HG02852 (cell line): ENCODE measurements around the gene GPRIN1.
"Not testable (repeated sequence)": the region's sequence is repeated elsewhere in the genome, so short reads cannot be mapped to it uniquely, and the experiment has no call there.

Experiments used
- ATAC-seq: cut with Tn5 transposase; IDR thresholded peaks from one replicate; pipeline ENCODE4 v1.9.1; 2021; ENCODE audit warnings: mild to moderate bottlenecking, moderate library complexity; ENCODE audit not compliant: unreplicated experiment

Gene GPRIN1

DNA sequence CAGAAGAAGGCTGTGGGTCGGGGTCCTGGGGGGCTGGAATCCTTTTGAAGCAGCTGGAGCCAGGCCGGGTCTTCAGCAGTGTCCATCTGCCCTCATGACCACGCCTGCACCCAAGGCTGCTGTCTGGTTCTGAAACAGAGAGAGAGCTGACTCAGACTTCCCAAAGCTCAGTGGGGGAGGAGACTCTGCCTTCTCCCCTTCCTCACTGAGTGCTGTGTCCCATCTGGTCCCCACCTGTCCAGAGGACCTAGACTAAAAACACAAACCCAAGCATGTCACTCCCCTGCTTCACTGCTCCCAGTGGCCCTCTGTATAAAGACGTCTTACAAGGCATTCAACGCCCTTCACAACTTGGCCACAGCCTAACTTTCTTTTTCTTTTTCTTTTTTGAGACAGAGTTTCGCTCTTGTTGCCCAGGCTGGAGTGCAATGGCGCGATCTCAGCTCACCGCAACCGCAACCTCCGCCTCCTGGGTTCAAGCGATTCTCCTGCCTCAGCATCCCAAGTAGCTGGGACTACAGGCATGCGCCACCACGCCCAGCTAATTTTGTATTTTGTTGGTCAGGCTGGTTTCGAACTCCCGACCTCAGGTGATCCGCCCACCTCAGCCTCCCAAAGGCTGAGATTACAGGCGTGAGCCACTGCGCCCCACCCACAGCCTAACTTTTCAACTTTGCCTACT is 10.1 kb downstream of the GPRIN1 start:
- not testable (repeated sequence) for ATAC-seq

DNA sequence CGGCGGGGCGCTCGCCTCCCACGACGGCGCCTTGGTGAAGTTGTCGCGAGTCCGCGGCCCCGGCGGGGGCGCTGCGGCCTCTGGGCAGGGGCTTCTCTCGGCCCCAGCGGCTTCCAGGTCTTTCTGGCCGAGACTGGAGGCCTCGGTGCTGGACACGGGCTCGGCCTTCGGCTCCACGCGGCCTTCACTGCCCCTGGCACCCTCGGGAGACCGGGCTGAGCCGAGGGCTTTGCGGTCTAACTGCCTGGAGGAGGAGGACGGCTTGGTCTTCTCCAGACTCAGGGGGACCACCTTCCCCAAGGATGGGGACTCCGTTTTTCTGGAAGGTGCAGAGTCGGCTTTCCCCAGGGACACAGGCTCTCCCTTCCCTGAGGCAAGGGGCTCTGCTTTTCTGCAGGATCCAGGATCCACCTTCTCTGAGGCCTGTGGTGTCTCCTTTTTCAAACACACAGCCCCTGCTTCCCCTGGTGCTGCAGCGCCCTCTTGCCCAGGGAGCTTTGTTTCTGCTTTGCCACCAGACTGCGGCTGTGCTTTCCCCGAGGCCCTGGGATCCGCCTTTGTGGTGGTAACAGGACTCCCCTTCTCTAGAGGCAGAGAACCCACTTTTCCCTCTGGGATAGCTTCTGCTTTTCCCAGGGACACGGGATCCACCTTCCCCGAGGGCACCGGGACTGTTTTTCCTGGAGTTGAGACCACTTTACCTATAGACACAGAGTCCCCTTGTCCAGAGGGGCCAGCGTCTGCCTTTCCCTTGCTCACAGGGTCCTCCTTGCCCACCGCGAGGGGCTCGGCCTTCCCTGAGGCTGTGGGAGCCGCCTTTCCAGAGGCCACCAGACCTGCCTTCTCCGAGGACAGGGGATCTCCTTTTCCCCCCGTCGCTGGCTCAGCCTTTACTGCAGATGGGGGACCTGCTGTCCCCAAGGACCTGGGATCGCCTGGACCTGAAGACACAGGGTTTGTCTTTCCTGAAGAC is 12.3 kb downstream of the GPRIN1 start:
- no peak for ATAC-seq

DNA sequence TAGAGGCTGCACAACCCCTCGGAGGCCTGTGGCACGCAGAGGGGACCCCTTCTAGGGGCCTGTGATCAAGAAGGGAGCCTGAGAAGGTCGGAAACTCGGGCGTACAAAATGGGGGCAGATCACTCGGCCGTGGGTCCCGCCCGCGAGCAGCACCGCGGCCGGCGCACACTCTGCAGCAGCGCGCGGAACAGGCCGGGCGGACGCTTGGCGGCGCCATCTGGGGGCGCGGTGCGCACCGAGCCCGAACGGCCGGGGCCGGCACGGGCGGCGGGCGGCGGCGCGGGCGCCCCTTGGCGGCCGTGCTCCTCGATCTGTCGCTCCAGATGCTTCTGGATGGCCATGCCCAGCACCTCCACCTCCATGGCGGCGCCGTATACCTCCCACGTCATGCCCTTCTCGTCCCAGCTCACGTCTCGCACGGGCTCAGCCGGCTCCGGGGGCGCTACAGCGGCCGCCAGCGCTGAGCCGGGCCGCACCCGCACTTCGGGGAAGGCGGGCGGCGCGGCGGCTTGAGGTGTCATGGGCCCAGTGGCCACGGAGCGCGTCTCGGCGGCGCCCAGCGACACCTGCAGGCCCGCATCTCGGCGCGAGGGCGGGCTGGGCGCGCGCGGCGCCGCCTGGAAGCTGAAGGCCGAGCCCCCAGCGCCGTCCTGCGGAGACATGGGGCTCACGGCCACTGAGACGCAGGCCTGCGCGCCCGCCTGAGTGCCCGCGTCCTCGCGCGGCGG is 13.1 kb downstream of the GPRIN1 start:
- peak; percentile 55 for ATAC-seq

DNA sequence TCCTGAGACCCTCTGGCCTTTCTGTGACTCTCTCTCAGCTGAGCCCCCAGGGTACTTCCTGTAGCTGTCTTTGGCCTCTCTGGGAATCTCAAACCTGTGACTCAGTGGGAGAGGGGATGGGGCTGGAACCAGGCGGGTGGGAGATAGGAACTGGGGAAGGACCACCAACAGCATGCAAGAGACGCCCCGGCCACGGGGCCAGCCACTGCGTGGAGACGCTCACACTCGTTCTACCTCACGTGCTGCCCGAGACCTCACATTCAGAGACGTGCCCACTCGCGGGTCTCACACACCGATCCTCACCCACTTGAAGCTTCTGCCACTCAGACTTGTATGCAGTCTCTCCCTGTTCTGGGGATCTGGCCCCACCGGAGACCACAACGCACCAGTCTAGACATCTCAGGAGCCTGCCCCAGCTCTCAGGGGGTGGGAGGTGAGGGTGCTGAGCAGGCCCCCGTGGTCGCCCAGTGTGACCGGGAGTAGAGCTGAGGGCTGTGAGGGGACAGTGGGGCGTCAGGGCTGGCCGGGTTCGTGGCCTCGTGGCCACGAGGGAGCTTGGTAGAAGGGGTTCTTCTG is 13.8 kb downstream of the GPRIN1 start:
- no peak for ATAC-seq

DNA sequence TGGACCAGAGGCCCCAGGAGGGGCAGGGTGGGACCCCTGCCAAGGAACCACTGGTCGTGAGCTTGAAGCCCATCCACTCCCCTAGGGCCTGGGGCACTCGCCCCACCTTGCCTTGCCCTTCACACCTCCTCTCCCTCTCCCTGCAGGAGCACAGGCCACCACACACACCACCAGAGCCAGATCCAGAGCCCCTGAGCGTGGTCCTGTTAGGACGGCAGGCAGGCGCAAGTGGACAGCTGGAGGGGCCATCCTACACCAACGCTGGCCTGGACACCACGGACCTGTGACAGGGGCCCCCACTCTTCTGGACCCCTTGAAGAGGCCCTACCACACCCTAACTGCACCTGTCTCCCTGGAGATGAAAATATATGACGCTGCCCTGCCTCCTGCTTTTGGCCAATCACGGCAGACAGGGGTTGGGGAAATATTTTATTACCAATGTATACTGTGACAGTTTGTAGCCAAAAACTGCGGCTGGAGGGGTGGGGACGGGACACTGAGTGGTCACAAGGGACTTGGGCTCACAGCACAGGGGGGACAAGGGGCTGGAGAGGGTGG is 14.5 kb downstream of the GPRIN1 start:
- no peak for ATAC-seq

DNA sequence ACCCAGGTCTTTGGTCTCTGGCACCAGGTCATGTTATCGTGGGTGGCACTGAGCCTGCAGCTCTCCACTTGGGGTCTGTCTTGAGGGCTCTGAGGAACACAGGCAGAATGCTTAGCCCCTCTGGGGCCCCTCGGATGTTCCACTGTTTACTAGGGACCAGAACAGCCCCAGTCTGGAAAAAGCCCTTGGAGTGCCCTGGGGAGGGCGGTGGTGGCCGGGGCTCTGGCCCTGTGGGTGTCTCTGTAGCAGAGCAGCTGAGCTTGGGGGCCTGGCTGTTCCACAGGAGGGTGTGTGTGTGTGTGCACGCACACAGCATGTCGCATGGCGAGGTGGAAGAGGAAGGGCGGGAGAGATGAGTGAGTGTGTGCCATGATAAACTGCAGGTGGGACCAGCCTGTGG is 15.4 kb downstream of the GPRIN1 start:
- no peak for ATAC-seq

DNA sequence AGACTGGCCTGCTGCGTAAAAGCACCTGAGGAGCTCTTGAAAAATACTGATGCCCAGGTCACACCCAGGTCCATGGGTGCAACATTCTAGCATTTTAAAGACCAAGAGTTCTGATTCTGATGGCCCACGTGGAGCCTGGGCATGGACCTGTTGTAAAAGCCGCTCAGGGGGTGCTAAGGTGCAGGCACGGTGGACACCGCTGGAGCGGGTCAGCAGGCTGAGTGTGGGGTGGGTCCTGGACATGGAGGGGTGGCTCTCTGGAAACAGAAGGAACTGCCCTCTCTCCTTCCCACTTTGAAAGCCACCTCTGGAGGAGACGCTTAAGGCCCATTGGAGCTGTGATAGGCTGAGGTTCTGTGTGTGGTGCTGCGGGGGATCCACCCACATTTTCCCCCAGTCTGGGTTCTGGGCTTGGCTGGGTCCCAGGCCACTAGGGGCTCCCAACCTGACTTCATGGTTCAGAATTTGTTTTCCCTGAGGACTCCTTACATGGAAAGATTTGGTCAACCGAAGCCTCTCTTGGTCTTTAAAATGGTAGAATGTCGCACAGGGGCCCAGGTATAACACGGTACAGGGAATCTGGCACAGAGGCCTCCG is 16.6 kb downstream of the GPRIN1 start:
- no peak for ATAC-seq

DNA sequence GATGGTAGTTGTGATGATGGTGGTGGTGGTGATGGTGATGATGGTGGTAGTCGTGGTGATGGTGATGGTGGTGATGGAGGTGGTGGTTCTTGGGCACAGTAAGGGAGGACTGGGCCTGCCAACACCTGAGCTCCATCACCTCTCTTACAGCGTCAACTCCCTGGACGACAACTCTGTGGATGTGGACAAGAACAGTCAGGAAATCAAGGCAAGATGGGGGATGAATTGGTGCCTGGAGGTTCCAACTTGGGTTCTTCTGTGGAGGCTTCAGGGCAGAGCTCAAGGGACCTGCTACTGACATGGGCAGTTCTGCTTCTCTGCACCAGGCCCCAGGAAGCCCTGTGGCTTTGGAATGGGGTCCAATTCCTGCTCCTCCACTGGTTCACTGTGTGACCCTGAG is 17.4 kb downstream of the GPRIN1 start:
- no peak for ATAC-seq

DNA sequence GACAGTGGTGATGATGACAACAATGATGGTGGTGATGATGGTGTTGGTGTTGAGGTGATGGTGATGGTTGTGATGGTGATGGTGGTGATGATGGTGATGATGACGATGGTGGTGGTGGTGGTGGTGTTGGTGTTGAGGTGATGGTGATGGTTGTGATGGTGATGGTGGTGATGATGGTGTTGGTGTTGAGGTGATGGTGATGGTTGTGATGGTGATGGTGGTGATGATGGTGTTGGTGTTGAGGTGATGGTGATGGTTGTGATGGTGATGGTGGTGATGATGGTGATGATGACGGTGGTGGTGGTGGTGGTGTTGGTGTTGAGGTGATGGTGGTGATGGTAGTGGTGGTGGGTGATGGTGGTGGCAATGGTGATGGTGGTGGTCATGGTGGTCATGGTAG is 18.3 kb downstream of the GPRIN1 start:
- not testable (repeated sequence) for ATAC-seq

DNA sequence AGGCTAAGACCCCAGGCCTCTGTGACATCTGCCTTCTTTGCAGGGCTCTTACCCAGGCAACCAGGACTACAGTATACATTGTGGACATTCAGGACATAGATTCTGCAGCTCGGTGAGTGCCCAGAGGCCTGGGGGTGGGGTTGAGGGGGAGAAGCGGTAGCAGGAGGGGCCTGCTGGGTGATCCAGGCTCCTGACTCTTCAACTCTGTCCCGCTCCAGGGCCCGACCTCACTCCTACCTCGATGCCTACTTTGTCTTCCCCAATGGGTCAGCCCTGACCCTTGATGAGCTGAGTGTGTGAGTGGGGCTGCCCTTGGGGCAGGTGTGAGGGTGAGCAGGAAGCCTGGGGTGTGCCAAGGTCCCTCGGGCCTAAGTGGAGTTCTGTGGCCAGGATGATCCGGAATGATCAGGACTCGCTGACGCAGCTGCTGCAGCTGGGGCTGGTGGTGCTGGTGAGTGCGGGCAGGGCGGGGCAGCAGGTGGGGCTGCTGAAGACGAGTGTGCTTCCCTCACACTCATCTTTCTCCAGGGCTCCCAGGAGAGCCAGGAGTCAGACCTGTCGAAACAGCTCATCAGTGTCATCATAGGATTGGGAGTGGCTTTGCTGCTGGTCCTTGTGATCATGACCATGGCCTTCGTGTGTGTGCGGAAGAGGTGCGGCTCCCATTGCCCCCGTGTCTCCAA is 19.8 kb downstream of the GPRIN1 start:
- ATAC-seq: no peak

DNA sequence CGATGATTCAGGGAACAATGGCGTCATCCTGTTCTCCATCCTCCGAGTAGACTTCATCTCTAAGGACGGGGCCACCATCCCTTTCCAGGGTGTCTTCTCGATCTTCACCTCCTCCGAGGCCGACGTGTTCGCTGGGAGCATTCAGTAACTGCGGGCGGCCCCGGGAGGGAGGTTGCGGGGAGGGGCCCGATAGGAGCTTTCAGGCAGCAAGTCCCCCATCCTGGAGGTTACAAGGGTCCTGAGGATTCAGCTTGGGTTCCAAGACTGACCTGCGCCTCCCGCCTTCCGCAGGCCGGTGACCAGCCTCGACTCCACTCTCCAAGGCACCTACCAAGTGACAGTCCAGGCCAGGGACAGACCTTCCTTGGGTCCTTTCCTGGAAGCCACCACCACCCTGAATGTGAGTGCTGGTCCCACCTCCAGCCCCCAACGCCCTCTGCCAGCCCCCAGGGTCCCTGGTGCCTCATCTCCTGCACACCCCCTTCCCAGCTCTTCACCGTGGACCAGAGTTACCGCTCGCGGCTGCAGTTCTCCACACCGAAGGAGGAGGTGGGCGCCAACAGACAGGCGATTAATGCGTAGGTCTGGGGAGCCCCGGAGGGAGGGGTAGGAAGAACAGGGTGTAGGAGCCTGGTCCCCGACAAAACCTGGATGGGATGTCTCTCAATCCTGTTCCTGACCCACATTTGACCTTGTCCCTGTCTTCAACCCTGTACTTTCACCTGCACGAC is 20.8 kb downstream of the GPRIN1 start:
- no peak for ATAC-seq

DNA sequence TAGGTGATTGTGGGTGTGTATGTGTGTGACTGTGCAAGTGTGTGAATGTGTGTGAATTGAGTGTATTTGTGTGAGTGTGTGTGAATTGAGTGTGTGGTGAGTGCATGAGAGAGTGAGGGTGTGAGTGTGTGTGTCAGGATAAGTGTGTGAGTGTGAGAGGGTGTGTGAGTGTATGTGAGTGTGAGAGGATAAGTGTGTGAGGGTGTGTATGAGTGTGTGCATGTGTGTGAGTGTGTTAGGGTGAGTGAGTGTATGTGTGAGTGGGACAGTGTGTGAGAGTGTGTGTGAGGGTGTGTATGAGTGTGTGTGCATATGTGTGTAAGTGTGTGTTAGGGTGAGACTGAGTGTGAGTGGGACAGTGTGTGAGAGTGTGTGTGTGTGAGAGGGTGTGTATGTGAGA is 21.7 kb downstream of the GPRIN1 start:
- no peak for ATAC-seq

DNA sequence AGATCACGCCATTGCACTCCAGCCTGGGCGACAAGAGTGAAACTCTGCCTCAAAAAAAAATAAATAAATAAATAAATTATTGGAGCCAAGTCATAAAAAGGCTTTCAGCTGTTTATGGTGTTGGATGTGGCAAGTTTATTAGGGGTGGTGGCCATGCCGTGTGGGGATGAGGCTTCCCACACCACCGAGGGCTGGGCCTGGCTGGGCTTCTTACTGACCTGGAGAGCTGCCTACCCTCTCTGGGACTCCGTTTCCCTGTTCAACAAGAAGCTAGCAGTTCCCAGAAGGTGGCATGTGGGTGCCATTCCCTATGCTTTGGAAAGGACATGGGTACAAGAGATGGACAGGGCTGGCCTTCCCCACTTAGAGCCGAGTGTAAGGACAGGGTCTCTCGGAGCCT is 22.6 kb downstream of the GPRIN1 start:
- ATAC-seq: no peak

DNA sequence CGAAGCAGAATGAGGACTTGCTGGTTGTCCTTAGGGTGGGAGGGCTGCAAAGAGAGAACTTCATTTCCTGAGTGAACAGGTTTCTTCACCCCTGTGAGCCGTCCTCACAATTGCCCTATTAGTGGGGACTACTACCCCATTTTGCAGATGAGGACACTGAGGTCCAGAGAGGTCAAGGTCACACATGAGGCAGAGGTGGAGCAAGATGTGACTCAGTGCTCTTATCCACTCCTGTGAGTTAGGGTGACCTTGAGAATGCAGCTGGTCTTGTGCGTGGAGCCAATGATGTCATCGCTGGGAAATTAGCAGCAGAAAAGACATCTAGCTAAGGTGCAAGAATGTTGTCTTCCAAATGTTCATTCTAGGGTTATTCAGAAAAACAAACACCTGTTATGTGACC is 26.9 kb downstream of the GPRIN1 start:
- no peak for ATAC-seq

DNA sequence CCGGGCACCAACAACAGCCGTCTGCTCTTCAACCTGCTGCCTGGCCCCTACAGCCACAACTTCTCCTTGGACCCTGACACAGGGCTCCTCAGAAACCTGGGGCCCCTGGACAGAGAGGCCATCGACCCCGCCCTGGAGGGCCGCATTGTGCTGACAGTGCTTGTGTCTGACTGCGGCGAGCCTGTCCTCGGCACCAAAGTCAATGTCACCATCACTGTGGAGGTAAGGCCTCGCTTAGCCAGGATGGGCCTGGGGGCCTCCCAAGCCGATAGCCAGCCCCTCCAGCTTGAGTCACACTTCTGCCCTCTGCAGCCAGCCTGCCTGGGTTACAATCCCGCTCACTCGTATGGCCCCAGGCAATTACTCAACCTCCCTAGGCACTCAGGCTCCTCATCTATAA is 28.6 kb downstream of the GPRIN1 start:
- no peak for ATAC-seq

DNA sequence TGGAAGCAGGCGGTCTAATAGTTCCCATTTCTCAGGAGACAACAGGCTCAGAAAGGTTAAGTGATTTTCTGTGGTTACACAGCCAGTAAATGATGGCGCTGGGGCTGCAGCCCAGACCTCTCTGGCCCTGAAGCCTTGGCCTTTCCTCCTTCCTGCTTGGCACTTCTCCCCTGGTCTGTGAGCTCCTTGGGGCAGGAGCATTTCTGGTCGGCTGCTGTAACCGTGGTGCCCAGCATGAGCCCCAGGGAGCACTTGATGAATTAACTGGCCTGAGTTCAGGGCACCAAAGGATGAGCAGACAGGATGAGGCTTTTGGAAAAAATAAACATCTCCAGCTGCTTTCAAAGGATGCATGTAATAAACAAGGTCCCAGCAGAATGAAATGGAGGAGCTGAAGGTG is 30.6 kb downstream of the GPRIN1 start:
- no peak for ATAC-seq

DNA sequence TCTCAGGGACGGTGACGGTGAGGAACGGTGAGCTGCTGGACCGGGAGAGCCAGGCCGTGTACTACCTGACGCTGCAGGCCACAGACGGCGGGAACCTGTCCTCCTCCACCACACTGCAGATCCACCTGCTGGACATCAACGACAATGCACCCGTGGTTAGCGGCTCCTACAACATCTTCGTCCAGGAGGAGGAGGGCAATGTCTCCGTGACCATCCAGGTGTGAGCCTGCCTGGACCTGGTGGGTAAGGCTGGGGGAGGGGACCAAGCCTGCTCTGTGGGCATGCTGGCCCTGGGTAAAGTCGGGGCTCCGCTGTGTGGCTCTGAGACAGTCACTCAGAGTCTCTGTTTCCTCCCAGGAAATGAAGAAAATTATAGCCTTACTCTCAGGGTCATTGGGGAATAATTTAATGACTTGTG is 31.6 kb downstream of the GPRIN1 start:
- ATAC-seq: no peak

DNA sequence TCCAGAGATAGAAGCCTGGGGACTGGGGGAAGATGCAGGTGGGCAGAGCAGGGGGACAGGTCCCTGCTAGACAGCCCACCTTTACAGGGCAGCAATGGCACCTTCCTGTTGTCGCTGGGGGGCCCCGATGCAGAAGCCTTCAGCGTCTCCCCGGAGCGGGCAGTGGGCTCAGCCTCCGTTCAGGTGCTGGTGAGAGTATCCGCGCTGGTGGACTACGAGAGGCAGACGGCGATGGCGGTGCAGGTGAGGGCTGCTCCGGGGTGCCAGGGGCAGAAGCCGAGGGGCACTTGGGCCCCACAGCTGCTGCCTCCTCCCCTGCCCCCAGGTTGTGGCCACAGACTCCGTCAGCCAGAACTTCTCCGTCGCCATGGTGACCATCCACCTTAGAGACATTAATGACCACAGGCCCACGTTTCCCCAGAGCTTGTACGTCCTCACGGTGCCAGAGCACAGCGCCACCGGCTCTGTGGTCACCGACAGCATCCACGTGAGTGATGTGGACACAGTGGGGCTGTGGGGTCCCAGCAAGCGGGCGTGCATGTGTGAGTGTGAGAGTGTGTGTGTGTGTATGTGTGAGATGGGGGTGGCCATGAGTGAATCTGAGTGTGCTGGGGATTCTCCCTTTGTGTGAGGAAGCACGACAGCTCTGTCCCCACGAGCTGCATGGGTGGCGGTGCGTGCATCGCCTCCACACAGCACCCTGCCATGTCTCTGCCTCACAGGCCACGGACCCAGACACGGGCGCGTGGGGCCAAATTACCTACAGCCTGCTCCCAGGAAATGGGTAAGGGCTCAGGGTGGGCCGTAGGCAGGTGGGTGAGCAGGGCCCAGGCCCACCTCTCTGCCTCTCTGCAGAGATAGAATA is 32.4 kb downstream of the GPRIN1 start:
- no peak for ATAC-seq
